GM12878 (cell line): Measurements from ENCODE around the gene DUSP22. TPM values are rescaled to one million over a fixed set of nuclear protein-coding genes. Genes with fewer than 3 reads are reported as not detected.
A peak's percentile ranks its signal among the peaks of the same experiment; 100 is the strongest.

Source experiments
- BACH1 ChIP-seq: fragments of 450-650 bp; IDR thresholded peaks from 2 replicates; pipeline ENCODE4 v1.6.1; 2017; ENCODE audit warnings: mild to moderate bottlenecking, borderline replicate concordance
- CUX1 ChIP-seq: IDR thresholded peaks from 2 replicates; pipeline ENCODE4 v1.6.1; 2012; ENCODE audit warnings: improper control_type of control experiment, low read depth, low read length; ENCODE audit not compliant: insufficient replicate concordance
- EED ChIP-seq: sonication (generic); IDR thresholded peaks from 2 replicates; pipeline ENCODE4 v1.6.1; 2016; ENCODE audit warnings: antibody characterized with exemption, low read depth
- EGR1 ChIP-seq, 2 experiments: IDR thresholded peaks; 1 replicate in 1 of 2; 2 replicates in 1 of 2; pipeline ENCODE4 v1.6.1; 2011 to 2012; ENCODE audit warnings: low read depth in 2 of 2, low read length in 2 of 2, borderline replicate concordance in 1 of 2, mild to moderate bottlenecking in 1 of 2, moderate library complexity in 1 of 2
- ETV6 ChIP-seq, 2 experiments: fragments of 450-650 bp in 1 of 2; IDR thresholded peaks in 1 of 2; conservative IDR thresholded peaks in 1 of 2; 2 replicates each; pipeline ENCODE4 v1.6.1; 2014; ENCODE audit warnings: antibody characterized with exemption in 1 of 2, borderline replicate concordance in 1 of 2, low read depth in 1 of 2, mild to moderate bottlenecking in 1 of 2, moderate library complexity in 1 of 2
- REST ChIP-seq: IDR thresholded peaks from 2 replicates; pipeline ENCODE4 v1.6.1; 2012; ENCODE audit warnings: mild to moderate bottlenecking, low read depth, low read length
- RFX5 ChIP-seq: IDR thresholded peaks from 2 replicates; pipeline ENCODE4 v1.6.1; 2011; ENCODE audit warnings: low read depth, low read length, improper control_type of control experiment
- SIX5 ChIP-seq: IDR thresholded peaks from 2 replicates; pipeline ENCODE4 v1.6.1; 2011; ENCODE audit warnings: mild to moderate bottlenecking, low read depth, low read length, moderate library complexity; ENCODE audit not compliant: severe bottlenecking
- ZNF217 ChIP-seq: fragments of 450-650 bp; IDR thresholded peaks from 2 replicates; pipeline ENCODE4 v1.6.1; 2017; ENCODE audit warnings: antibody characterized with exemption, mild to moderate bottlenecking
- ZNF622 ChIP-seq: fragments of 450-650 bp; IDR thresholded peaks from 2 replicates; pipeline ENCODE4 v1.6.1; 2017; ENCODE audit warnings: mild to moderate bottlenecking, inconsistent platforms
- ZSCAN29 ChIP-seq: fragments of 450-650 bp; IDR thresholded peaks from 2 replicates; pipeline ENCODE4 v1.6.1; 2017; ENCODE audit warnings: mild to moderate bottlenecking, moderate library complexity
- polyA plus RNA-seq, 11 experiments: library from polyadenylated mRNA; depleted of rRNA in 4 of 11; unstranded in 6 of 11; stranded (reverse) in 5 of 11; fragments of >200 nt; fragmentation: Nextera tagmentation in 4 of 11; fragmentation: Illumina TruSeq in 1 of 11; extraction: Ambion mirVana in 4 of 11; extraction: Trizol in 1 of 11; gene quantifications; 1 replicate in 1 of 11; 2 replicates in 10 of 11; pipeline versions ENCODE4 v1.2.1 to v1.2.3, GENCODE V29; 2011 to 2016; ENCODE audit warnings: inconsistent platforms in 2 of 11, missing spikeins in 2 of 11, low read depth in 1 of 11
- total RNA-seq, 4 experiments: library from RNA; depleted of rRNA in 3 of 4; stranded (reverse); fragments of >200 nt in 3 of 4; fragmentation: Illumina TruSeq in 1 of 4; extraction: Trizol in 1 of 4; gene quantifications; 2 replicates each; pipeline versions ENCODE4 v1.2.1 to v1.2.3, GENCODE V29; 2013 to 2021
- TF ChIP-seq, protein P1 (sequence below): fragments of 450-650 bp; IDR thresholded peaks from 2 replicates; pipeline ENCODE4 v1.6.1; 2016; ENCODE audit warnings: mild to moderate bottlenecking
- TF ChIP-seq, protein P2 (sequence below): fragments of 450-650 bp; IDR thresholded peaks from 2 replicates; pipeline ENCODE4 v1.6.1; 2017; ENCODE audit warnings: mild to moderate bottlenecking, moderate library complexity

Gene DUSP22
- total and polyA plus RNA-seq, 10 of the 15 experiments (the other 5 are each of a cell fraction or from before 2014, with no cell fraction given): 78.9 to 156 (median 107) TPM

- TF ChIP-seq CUX1 (no peak), REST (no peak), ZSCAN29 (no peak; the same call in 1 of the 2 replicates), EED (peak; percentile 100), ZNF622 (no peak), ZNF217 (no peak; the same call in 1 of the 2 replicates), ETV6 (conservative IDR thresholded peaks at IDR 0.05 in 1 of 2, IDR thresholded peaks at IDR 0.05 in 1 of 2; ENCODE audit: borderline replicate concordance in 1 of 2, low read depth in 1 of 2) (no peak), BACH1 (peak; percentile 76), SIX5 (no peak), RFX5 (0 out of 2 replicates have a peak, but pooled peaks have one; percentile 28), EGR1 (IDR thresholded peaks at IDR 0.05; ENCODE audit: borderline replicate concordance in 1 of 2, low read depth in 2 of 2, low read length in 2 of 2) (peak in 1 of 2 experiments; percentile 55; a peak in 1 of 3 replicates)
- TF ChIP-seq, protein P1, sequence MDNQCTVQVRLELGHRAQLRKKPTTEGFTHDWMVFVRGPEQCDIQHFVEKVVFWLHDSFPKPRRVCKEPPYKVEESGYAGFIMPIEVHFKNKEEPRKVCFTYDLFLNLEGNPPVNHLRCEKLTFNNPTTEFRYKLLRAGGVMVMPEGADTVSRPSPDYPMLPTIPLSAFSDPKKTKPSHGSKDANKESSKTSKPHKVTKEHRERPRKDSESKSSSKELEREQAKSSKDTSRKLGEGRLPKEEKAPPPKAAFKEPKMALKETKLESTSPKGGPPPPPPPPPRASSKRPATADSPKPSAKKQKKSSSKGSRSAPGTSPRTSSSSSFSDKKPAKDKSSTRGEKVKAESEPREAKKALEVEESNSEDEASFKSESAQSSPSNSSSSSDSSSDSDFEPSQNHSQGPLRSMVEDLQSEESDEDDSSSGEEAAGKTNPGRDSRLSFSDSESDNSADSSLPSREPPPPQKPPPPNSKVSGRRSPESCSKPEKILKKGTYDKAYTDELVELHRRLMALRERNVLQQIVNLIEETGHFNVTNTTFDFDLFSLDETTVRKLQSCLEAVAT: peak; percentile 98
- TF ChIP-seq, protein P2, sequence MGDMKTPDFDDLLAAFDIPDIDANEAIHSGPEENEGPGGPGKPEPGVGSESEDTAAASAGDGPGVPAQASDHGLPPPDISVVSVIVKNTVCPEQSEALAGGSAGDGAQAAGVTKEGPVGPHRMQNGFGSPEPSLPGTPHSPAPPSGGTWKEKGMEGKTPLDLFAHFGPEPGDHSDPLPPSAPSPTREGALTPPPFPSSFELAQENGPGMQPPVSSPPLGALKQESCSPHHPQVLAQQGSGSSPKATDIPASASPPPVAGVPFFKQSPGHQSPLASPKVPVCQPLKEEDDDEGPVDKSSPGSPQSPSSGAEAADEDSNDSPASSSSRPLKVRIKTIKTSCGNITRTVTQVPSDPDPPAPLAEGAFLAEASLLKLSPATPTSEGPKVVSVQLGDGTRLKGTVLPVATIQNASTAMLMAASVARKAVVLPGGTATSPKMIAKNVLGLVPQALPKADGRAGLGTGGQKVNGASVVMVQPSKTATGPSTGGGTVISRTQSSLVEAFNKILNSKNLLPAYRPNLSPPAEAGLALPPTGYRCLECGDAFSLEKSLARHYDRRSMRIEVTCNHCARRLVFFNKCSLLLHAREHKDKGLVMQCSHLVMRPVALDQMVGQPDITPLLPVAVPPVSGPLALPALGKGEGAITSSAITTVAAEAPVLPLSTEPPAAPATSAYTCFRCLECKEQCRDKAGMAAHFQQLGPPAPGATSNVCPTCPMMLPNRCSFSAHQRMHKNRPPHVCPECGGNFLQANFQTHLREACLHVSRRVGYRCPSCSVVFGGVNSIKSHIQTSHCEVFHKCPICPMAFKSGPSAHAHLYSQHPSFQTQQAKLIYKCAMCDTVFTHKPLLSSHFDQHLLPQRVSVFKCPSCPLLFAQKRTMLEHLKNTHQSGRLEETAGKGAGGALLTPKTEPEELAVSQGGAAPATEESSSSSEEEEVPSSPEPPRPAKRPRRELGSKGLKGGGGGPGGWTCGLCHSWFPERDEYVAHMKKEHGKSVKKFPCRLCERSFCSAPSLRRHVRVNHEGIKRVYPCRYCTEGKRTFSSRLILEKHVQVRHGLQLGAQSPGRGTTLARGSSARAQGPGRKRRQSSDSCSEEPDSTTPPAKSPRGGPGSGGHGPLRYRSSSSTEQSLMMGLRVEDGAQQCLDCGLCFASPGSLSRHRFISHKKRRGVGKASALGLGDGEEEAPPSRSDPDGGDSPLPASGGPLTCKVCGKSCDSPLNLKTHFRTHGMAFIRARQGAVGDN: peak; percentile 93
Measured at GRCh38 chr6:340991-341827, 48.9 kb downstream of the DUSP22 start (continued).
